Fibroblast of lung (primary cell): Measurements from ENCODE around the gene FBXO41. TPM values are rescaled to one million over a fixed set of nuclear protein-coding genes. Genes with fewer than 3 reads are reported as not detected.
A peak's percentile ranks its signal among the peaks of the same experiment; 100 is the strongest.

Experiments
- DNase-seq, 2 donors: peaks; one replicate each; pipeline versions ENCODE4 v3.0.0 to v3.0.0-alpha.2; 2010; ENCODE audit warnings: low read depth in 2 of 2
- H2AFZ ChIP-seq: 2 replicates; pipeline ENCODE4 v1.5.1; 2012; ENCODE audit warnings: low read length, control low read depth, inconsistent platforms
- H3K27ac ChIP-seq: 2 replicates; pipeline ENCODE4 v1.5.1; 2011; ENCODE audit warnings: low read length, control low read depth; ENCODE audit not compliant: insufficient read depth
- H3K27me3 ChIP-seq: 2 replicates; pipeline ENCODE4 v1.5.1; 2011; ENCODE audit warnings: mild to moderate bottlenecking, low read length; ENCODE audit not compliant: control insufficient read depth, insufficient read depth
- H3K36me3 ChIP-seq: 2 replicates; pipeline ENCODE4 v1.5.1; 2011; ENCODE audit warnings: low read length; ENCODE audit not compliant: control insufficient read depth, insufficient read depth
- H3K4me1 ChIP-seq: 2 replicates; pipeline ENCODE4 v1.5.1; 2011; ENCODE audit warnings: low read length; ENCODE audit not compliant: control insufficient read depth, insufficient read depth; ENCODE audit errors: extremely low read depth
- H3K4me2 ChIP-seq: 2 replicates; pipeline ENCODE4 v1.5.1; 2011; ENCODE audit warnings: low read length, control low read depth; ENCODE audit not compliant: insufficient read depth; ENCODE audit errors: extremely low read depth
- H3K4me3 ChIP-seq, 4 experiments: fragments of 200-600 bp in 1 of 4; sonication (generic) in 1 of 4; replicated peaks in 1 of 4; 2 replicates each; pipeline ENCODE4 v1.5.1; 2011 to 2016; ENCODE audit warnings: low read length in 4 of 4, low read depth in 3 of 4, mild to moderate bottlenecking in 3 of 4, control low read depth in 2 of 4, inconsistent platforms in 1 of 4, mixed read lengths in 1 of 4; ENCODE audit not compliant: insufficient read depth in 1 of 4; ENCODE audit errors: control extremely low read depth in 1 of 4
- H3K79me2 ChIP-seq: 2 replicates; pipeline ENCODE4 v1.5.1; 2012; ENCODE audit warnings: mild to moderate bottlenecking, low read length, inconsistent platforms; ENCODE audit not compliant: control insufficient read depth, insufficient read depth
- H3K9ac ChIP-seq: 2 replicates; pipeline ENCODE4 v1.5.1; 2011; ENCODE audit warnings: mild to moderate bottlenecking, low read length, control low read depth; ENCODE audit not compliant: insufficient read depth
- H3K9me3 ChIP-seq: 2 replicates; pipeline ENCODE4 v1.5.1; 2012; ENCODE audit warnings: low read depth, low read length; ENCODE audit not compliant: control insufficient read depth, insufficient read depth
- H4K20me1 ChIP-seq: 2 replicates; pipeline ENCODE4 v1.5.1; 2011; ENCODE audit warnings: low read length; ENCODE audit not compliant: control insufficient read depth, insufficient read depth; ENCODE audit errors: extremely low read depth
- EZH2 ChIP-seq: IDR thresholded peaks from 2 replicates; pipeline ENCODE4 v1.5.1; 2012; ENCODE audit warnings: low read length, control low read depth, mild to moderate bottlenecking; ENCODE audit errors: missing control alignments
- polyA plus RNA-seq, 2 donors: library from polyadenylated mRNA; depleted of rRNA in 1 of 2; stranded (reverse) in 1 of 2; unstranded in 1 of 2; fragments of >200 nt; gene quantifications; 2 replicates each; pipeline ENCODE4 v1.2.1, GENCODE V29; 2011 to 2012; ENCODE audit warnings: missing spikeins in 1 of 2
- total RNA-seq: library from RNA; depleted of rRNA; stranded (reverse); fragments of >200 nt; gene quantifications from 2 replicates; pipeline ENCODE4 v1.2.1, GENCODE V29; 2014
- TF ChIP-seq, protein P1 (sequence below), 2 donors: IDR thresholded peaks in 1 of 2; conservative IDR thresholded peaks in 1 of 2; 1 replicate in 1 of 2; 2 replicates in 1 of 2; pipeline ENCODE4 v1.5.1; 2011 to 2012; ENCODE audit warnings: low read length in 2 of 2, control low read depth in 1 of 2, inconsistent platforms in 1 of 2, low read depth in 1 of 2, mild to moderate bottlenecking in 1 of 2

FBXO41 gene
- total and polyA plus RNA-seq, 2 donors (not counting 1 experiment from before 2014, with no cell fraction given): 0.51 to 1.2 TPM

DNA sequence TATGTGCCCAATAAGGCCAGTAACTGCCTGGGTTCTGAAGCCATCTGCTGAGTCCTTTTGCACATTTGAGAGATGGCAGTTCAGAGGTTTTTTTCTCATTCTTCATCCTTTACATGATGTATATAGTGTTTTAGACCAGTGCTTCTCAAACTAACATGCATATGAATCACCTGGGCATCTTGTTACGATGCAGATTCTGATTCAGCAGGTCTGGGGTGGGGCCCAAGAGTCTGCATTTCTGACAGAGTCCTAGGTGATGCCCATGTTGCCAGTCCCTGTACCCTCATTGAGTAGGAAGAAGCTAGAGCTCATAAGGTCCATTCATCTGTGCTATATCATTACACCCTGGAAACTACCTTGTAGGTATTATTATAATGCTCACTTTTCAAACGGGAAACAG lies 66.5 kb downstream of the FBXO41 start:
- Histone ChIP-seq H3K27me3 (no peaks in the 10 kb centered on the region), H4K20me1 (no peaks in the 10 kb centered on the region), H3K9me3 (no peaks in the 10 kb centered on the region), H3K9ac (no peak overlapping the region), H3K4me2 (no peak overlapping the region), H3K36me3 (peaks cover 4% of the 10 kb centered on the region), H3K4me3 (no peak overlapping the region), H3K4me1 (no peaks in the 10 kb centered on the region), H3K27ac (no peak overlapping the region), H2AFZ (no peak overlapping the region), H3K79me2 (peaks cover 16% of the 10 kb centered on the region)
- no peak for DNase-seq
- TF ChIP-seq, protein P1, sequence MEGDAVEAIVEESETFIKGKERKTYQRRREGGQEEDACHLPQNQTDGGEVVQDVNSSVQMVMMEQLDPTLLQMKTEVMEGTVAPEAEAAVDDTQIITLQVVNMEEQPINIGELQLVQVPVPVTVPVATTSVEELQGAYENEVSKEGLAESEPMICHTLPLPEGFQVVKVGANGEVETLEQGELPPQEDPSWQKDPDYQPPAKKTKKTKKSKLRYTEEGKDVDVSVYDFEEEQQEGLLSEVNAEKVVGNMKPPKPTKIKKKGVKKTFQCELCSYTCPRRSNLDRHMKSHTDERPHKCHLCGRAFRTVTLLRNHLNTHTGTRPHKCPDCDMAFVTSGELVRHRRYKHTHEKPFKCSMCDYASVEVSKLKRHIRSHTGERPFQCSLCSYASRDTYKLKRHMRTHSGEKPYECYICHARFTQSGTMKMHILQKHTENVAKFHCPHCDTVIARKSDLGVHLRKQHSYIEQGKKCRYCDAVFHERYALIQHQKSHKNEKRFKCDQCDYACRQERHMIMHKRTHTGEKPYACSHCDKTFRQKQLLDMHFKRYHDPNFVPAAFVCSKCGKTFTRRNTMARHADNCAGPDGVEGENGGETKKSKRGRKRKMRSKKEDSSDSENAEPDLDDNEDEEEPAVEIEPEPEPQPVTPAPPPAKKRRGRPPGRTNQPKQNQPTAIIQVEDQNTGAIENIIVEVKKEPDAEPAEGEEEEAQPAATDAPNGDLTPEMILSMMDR (conservative IDR thresholded peaks at IDR 0.05 in 1 of 2, IDR thresholded peaks at IDR 0.05 in 1 of 2; ENCODE audit: low read depth in 1 of 2, low read length in 2 of 2): no peak
- TF ChIP-seq EZH2: no peak

DNA sequence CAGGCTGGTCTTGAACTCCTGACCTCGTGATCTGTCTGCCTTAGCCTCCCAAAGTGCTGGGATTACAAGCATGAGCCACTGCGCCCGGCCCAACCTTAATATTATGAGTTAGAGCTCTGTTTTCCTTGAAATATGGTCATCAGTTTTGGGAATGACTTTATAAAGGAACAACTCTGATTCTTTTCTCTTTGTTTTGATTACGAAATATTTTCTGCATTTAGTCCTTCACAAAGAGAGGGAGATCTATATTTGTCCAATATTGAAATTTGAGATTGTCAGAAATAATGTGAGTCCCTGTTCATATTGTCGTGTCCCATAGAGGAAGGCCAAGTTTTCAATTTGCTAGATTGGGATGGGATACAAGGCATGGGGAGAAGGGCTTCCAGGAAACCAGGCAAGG lies 67.1 kb downstream of the FBXO41 start:
- Histone ChIP-seq H3K9ac (no peak overlapping the region), H3K36me3 (peaks cover 1% of the 10 kb centered on the region), H3K9me3 (no peaks in the 10 kb centered on the region), H3K27ac (no peak overlapping the region), H3K4me1 (no peaks in the 10 kb centered on the region), H3K27me3 (no peaks in the 10 kb centered on the region), H3K4me2 (no peak overlapping the region), H3K4me3 (no peak overlapping the region), H4K20me1 (no peaks in the 10 kb centered on the region), H3K79me2 (peaks cover 16% of the 10 kb centered on the region), H2AFZ (no peak overlapping the region)
- TF ChIP-seq, protein P1 (conservative IDR thresholded peaks at IDR 0.05 in 1 of 2, IDR thresholded peaks at IDR 0.05 in 1 of 2; ENCODE audit: low read depth in 1 of 2, low read length in 2 of 2): no peak
- no peak for TF ChIP-seq EZH2
- DNase-seq: no peak

DNA sequence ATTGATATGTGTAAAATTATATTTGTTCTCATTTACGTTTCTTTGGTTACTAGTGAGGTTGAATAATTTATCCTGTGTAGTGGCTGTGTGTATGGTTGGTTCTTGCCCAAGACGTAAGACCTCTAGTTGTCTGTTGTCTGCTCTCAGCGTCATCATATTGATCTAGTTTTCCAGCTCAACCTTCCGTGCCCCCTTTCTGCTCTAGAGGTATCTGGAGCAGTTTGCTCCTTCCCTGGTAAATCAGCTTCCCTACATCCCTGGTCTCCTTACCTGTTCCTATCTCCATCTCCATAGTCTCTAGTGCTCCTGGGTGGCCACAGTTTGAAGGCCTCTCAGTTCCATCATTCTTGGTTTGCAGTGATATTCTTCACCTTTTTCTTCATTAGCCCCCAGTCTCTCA lies 69.0 kb downstream of the FBXO41 start:
- no peaks in the 10 kb centered on the region for H4K20me1 ChIP-seq
- peak overlapping the region in 3 of 4 experiments; percentile 77 to 84 (median 83) for H3K4me3 ChIP-seq
- no peak for DNase-seq
- no peak overlapping the region for H3K27ac ChIP-seq
- H3K36me3 ChIP-seq: no peaks in the 10 kb centered on the region
- no peak overlapping the region for H3K9ac ChIP-seq
- H3K4me1 ChIP-seq: no peaks in the 10 kb centered on the region
- TF ChIP-seq EZH2: no peak
- TF ChIP-seq, protein P1 (conservative IDR thresholded peaks at IDR 0.05 in 1 of 2, IDR thresholded peaks at IDR 0.05 in 1 of 2; ENCODE audit: low read depth in 1 of 2, low read length in 2 of 2): no peak
- H3K9me3 ChIP-seq: no peaks in the 10 kb centered on the region
- no peaks in the 10 kb centered on the region for H3K27me3 ChIP-seq
- H3K4me2 ChIP-seq: peak overlapping the region; percentile 93
- no peak overlapping the region for H2AFZ ChIP-seq
- H3K79me2 ChIP-seq: peaks cover 16% of the 10 kb centered on the region
